Mesenchymal stem cell (in vitro differentiated cells and primary cell): ENCODE measurements around the gene GJA9. TPM values are rescaled to one million over a fixed set of nuclear protein-coding genes. Genes with fewer than 3 reads are reported as not detected.

Experiments used
- DNase-seq: peaks from one replicate; pipeline ENCODE4 v3.0.0-alpha.2; 2013
- H2AFZ ChIP-seq: one replicate; pipeline ENCODE4 v1.6.1; 2013; ENCODE audit warnings: low read depth, mild to moderate bottlenecking, control low read depth, inconsistent platforms, low read length, moderate library complexity
- H2AK5ac ChIP-seq: 2 replicates; pipeline ENCODE4 v1.6.1; 2013; ENCODE audit warnings: low read length, moderate library complexity, mild to moderate bottlenecking, inconsistent platforms; ENCODE audit not compliant: severe bottlenecking
- H2BK120ac ChIP-seq: one replicate; pipeline ENCODE4 v1.6.1; 2013; ENCODE audit warnings: low read depth, mild to moderate bottlenecking, inconsistent platforms, low read length, moderate library complexity
- H2BK12ac ChIP-seq, 2 experiments: one replicate each; pipeline ENCODE4 v1.6.1; 2013; ENCODE audit warnings: inconsistent platforms in 2 of 2, low read length in 2 of 2, mild to moderate bottlenecking in 2 of 2, moderate library complexity in 2 of 2, control low read depth in 1 of 2
- H2BK15ac ChIP-seq: one replicate; pipeline ENCODE4 v1.6.1; 2013; ENCODE audit warnings: mild to moderate bottlenecking, low read depth, inconsistent platforms; ENCODE audit not compliant: poor library complexity, severe bottlenecking
- H2BK5ac ChIP-seq: 2 replicates; pipeline ENCODE4 v1.6.1; 2013; ENCODE audit warnings: low read depth, mild to moderate bottlenecking, low read length, control low read depth, inconsistent platforms; ENCODE audit not compliant: poor library complexity, severe bottlenecking
- H3K14ac ChIP-seq, 2 experiments: one replicate each; pipeline ENCODE4 v1.6.1; 2013; ENCODE audit warnings: inconsistent platforms in 2 of 2, low read length in 2 of 2, control low read depth in 1 of 2, mild to moderate bottlenecking in 1 of 2, moderate library complexity in 1 of 2
- H3K18ac ChIP-seq, 2 experiments: one replicate each; pipeline ENCODE4 v1.6.1; 2013; ENCODE audit warnings: inconsistent platforms in 2 of 2, low read length in 2 of 2, control low read depth in 1 of 2, low read depth in 1 of 2, mild to moderate bottlenecking in 1 of 2
- H3K23ac ChIP-seq, 2 experiments: one replicate each; pipeline ENCODE4 v1.6.1; 2013; ENCODE audit warnings: inconsistent platforms in 2 of 2, low read length in 2 of 2, mild to moderate bottlenecking in 2 of 2, moderate library complexity in 2 of 2, control low read depth in 1 of 2
- H3K27ac ChIP-seq: 2 replicates; pipeline ENCODE4 v1.5.1; 2013; ENCODE audit warnings: mild to moderate bottlenecking, moderate library complexity, low read length, control low read depth, inconsistent platforms; ENCODE audit not compliant: poor library complexity, severe bottlenecking
- H3K27me3 ChIP-seq, 2 experiments: 2 replicates each; pipeline versions ENCODE4 v1.6.1 to v1.7.0; 2013; ENCODE audit warnings: low read length in 2 of 2, mild to moderate bottlenecking in 2 of 2, moderate library complexity in 2 of 2, control low read depth in 1 of 2, inconsistent platforms in 1 of 2; ENCODE audit not compliant: control insufficient read depth in 1 of 2, insufficient read depth in 1 of 2
- H3K36me3 ChIP-seq, 2 experiments: 2 replicates each; pipeline versions ENCODE4 v1.6.1 to v1.7.0; 2013; ENCODE audit warnings: low read length in 2 of 2, control low read depth in 1 of 2, inconsistent platforms in 1 of 2, low read depth in 1 of 2, mild to moderate bottlenecking in 1 of 2; ENCODE audit not compliant: insufficient read depth in 2 of 2, control insufficient read depth in 1 of 2
- H3K4ac ChIP-seq, 2 experiments: one replicate each; pipeline ENCODE4 v1.6.1; 2013; ENCODE audit warnings: inconsistent platforms in 2 of 2, low read length in 2 of 2, mild to moderate bottlenecking in 2 of 2, moderate library complexity in 2 of 2, control low read depth in 1 of 2, low read depth in 1 of 2
- H3K4me1 ChIP-seq: 2 replicates; pipeline ENCODE4 v1.6.1; 2013; ENCODE audit warnings: low read depth, low read length, control low read depth; ENCODE audit not compliant: control insufficient read depth, insufficient read depth
- H3K4me2 ChIP-seq: 2 replicates; pipeline ENCODE4 v1.6.1; 2013; ENCODE audit warnings: low read length, mild to moderate bottlenecking, inconsistent platforms; ENCODE audit not compliant: poor library complexity, severe bottlenecking
- H3K4me3 ChIP-seq, 2 experiments: 2 replicates each; pipeline versions ENCODE4 v1.5.1 to v1.7.0; 2013; ENCODE audit warnings: low read length in 2 of 2, mild to moderate bottlenecking in 2 of 2, control low read depth in 1 of 2, low read depth in 1 of 2; ENCODE audit not compliant: insufficient read depth in 1 of 2
- H3K79me1 ChIP-seq: replicated peaks from 2 replicates; pipeline ENCODE4 v1.6.1; 2013; ENCODE audit warnings: mild to moderate bottlenecking, control low read depth, low read length, inconsistent platforms; ENCODE audit not compliant: poor library complexity, severe bottlenecking
- H3K9ac ChIP-seq: 2 replicates; pipeline ENCODE4 v1.7.0; 2013; ENCODE audit warnings: mild to moderate bottlenecking, low read length, moderate library complexity
- H3K9me3 ChIP-seq: 2 replicates; pipeline ENCODE4 v1.7.0; 2013; ENCODE audit warnings: mild to moderate bottlenecking, low read length; ENCODE audit not compliant: control insufficient read depth
- H4K8ac ChIP-seq: one replicate; pipeline ENCODE4 v1.6.1; 2013; ENCODE audit warnings: inconsistent platforms, mild to moderate bottlenecking, low read length, moderate library complexity
- H4K91ac ChIP-seq: one replicate; pipeline ENCODE4 v1.6.1; 2013; ENCODE audit warnings: mild to moderate bottlenecking, low read length, inconsistent platforms
- WGBS: methylation state at CpG from one replicate; pipeline ENCODE4 v1.1.7; 2013; ENCODE audit warnings: mixed read lengths; 5-methylcytosine and 5-hydroxymethylcytosine counted together
- polyA plus RNA-seq, 2 experiments: library from polyadenylated mRNA; stranded (reverse); fragments of 200-250 nt; gene quantifications; one replicate each; pipeline ENCODE4 v1.2.3, GENCODE V29; 2013

GJA9 gene
- polyA plus RNA-seq (2013, experiment 1 of 2) = not detected
- not detected for polyA plus RNA-seq (2013, experiment 2 of 2)

GRCh38 chr1:38881487-38881886 lies at the start of gene GJA9:
Gene GJA9 (minus strand): TSS chr1:38881587. CDS start chr1:38876098, 5,489 bp downstream.
- no peak for DNase-seq
- Histone ChIP-seq H3K27ac (no peak within 1 kb of the TSS), H2AK5ac (no peak within 1 kb of the TSS), H3K18ac (no peak within 1 kb of the TSS), H4K91ac (no peak within 1 kb of the TSS), H2BK120ac (no peak within 1 kb of the TSS), H3K4me1 (no peaks in the 10 kb centered on the region), H2BK5ac (no peak within 1 kb of the TSS), H3K27me3 (no peaks in the 10 kb centered on the region), H3K9ac (no peak within 1 kb of the TSS), H3K9me3 (no peaks in the 10 kb centered on the region), H3K4me3 (no peak within 1 kb of the TSS), H2BK12ac (no peak within 1 kb of the TSS), H3K23ac (no peak within 1 kb of the TSS), H2BK15ac (no peak within 1 kb of the TSS), H3K4me2 (no peak within 1 kb of the TSS), H4K8ac (no peak within 1 kb of the TSS), H3K36me3 (peaks cover 0 to 2% of the 10 kb centered on the region in 2 experiments), H3K79me1 (peaks cover 1% of the 10 kb centered on the region), H2AFZ (no peak within 1 kb of the TSS), H3K14ac (no peak within 1 kb of the TSS), H3K4ac (no peak within 1 kb of the TSS)

GRCh38 chr1:38929476-38929875 lies 48.1 kb upstream of the GJA9 start:
- WGBS = 65% methylated on average over 6 of the region's 6 CpGs
- Histone ChIP-seq H2BK15ac (no peak overlapping the region), H2BK12ac (no peak overlapping the region)

GRCh38 chr1:38929054-38929453 lies 47.7 kb upstream of the GJA9 start:
- Histone ChIP-seq H3K4me1 (no peaks in the 10 kb centered on the region), H2AK5ac (no peak overlapping the region), H3K14ac (no peak overlapping the region), H3K9ac (no peak overlapping the region), H2AFZ (no peak overlapping the region), H3K18ac (no peak overlapping the region), H3K4me3 (no peak overlapping the region), H3K36me3 (no peaks in the 10 kb centered on the region), H2BK120ac (no peak overlapping the region), H3K9me3 (no peaks in the 10 kb centered on the region), H2BK5ac (no peak overlapping the region), H3K4me2 (no peak overlapping the region), H2BK12ac (no peak overlapping the region), H3K23ac (no peak overlapping the region), H3K27ac (no peak overlapping the region), H3K79me1 (no peaks in the 10 kb centered on the region), H4K91ac (no peak overlapping the region), H3K27me3 (no peaks in the 10 kb centered on the region), H3K4ac (no peak overlapping the region), H4K8ac (no peak overlapping the region), H2BK15ac (no peak overlapping the region)
- DNase-seq = no peak
- WGBS = 68% methylated on average over 7 of the region's 8 CpGs

More at GRCh38 chr1:38929476-38929875, 48.1 kb upstream of the GJA9 start:
- Histone ChIP-seq H2AK5ac (no peak overlapping the region), H3K36me3 (no peaks in the 10 kb centered on the region), H3K4me2 (no peak overlapping the region), H2BK5ac (no peak overlapping the region), H4K8ac (no peak overlapping the region), H3K18ac (no peak overlapping the region), H3K4me1 (no peaks in the 10 kb centered on the region), H3K27me3 (no peaks in the 10 kb centered on the region), H3K9me3 (no peaks in the 10 kb centered on the region), H3K4me3 (no peak overlapping the region), H3K14ac (no peak overlapping the region), H4K91ac (no peak overlapping the region), H2BK120ac (no peak overlapping the region), H2AFZ (no peak overlapping the region), H3K79me1 (no peaks in the 10 kb centered on the region), H3K23ac (no peak overlapping the region), H3K4ac (no peak overlapping the region), H3K27ac (no peak overlapping the region), H3K9ac (no peak overlapping the region)
- no peak for DNase-seq

- no peak for DNase-seq
- no peak overlapping the region for H3K9ac ChIP-seq
- no peak overlapping the region for H4K8ac ChIP-seq
- H3K4me1 ChIP-seq = no peaks in the 10 kb centered on the region
- no peak overlapping the region for H4K91ac ChIP-seq
- no peak overlapping the region for H3K23ac ChIP-seq
- H2BK120ac ChIP-seq = no peak overlapping the region
- no peak overlapping the region for H3K14ac ChIP-seq
- no peak overlapping the region for H2BK12ac ChIP-seq
- no peaks in the 10 kb centered on the region for H3K9me3 ChIP-seq
- H3K4ac ChIP-seq = no peak overlapping the region
- H3K4me3 ChIP-seq = no peak overlapping the region
- H2BK15ac ChIP-seq = no peak overlapping the region
- no peak overlapping the region for H2AK5ac ChIP-seq
- no peaks in the 10 kb centered on the region for H3K27me3 ChIP-seq
- WGBS = 84% methylated on average over 3 of the region's 3 CpGs
- H2AFZ ChIP-seq = no peak overlapping the region
- H2BK5ac ChIP-seq = no peak overlapping the region
- no peak overlapping the region for H3K27ac ChIP-seq
- H3K18ac ChIP-seq = no peak overlapping the region
- H3K4me2 ChIP-seq = no peak overlapping the region
- H3K79me1 ChIP-seq = no peaks in the 10 kb centered on the region
- no peaks in the 10 kb centered on the region for H3K36me3 ChIP-seq
These were observed 44.7 kb upstream of the GJA9 start for GRCh38 chr1:38926091-38926490.
